HL-60/S4 treated with phorbol 12-myristate 13-acetate at 8.2 ng/mL for 4 days and 3 days (cell line): Measurements from ENCODE around the gene WDR46.
"Not testable (repeated sequence)": the region's sequence is repeated elsewhere in the genome, so short reads cannot be mapped to it uniquely, and the experiment has no call there.

Source experiments
- in situ Hi-C: fragments of 300-500 bp; cut with MboI; formaldehyde crosslinking; loops from 2 replicates; pipeline ENCODE4 v1.15.0; 2022; ENCODE audit warnings: low sequenced_read_pairs

WDR46 gene

GRCh38 chr6:33271468-33272274, 17.4 kb downstream of the WDR46 start, which contains the start of the genes RPS18 and VPS52:
TSS of gene RPS18 (plus strand) at chr6:33272075. CDS start at chr6:33272120, 45 bp downstream.
TSS of gene VPS52 (minus strand) at chr6:33271876. CDS start at chr6:33271675, 201 bp downstream.
- in situ Hi-C loops: no loop called here

- in situ Hi-C loops: no loop called here
These were observed 17.9 kb downstream of the WDR46 start for GRCh38 chr6:33271117-33271467.

- in situ Hi-C loops: no loop called here
These were observed 25.0 kb downstream of the WDR46 start for GRCh38 chr6:33264015-33264414.

- in situ Hi-C loops: not testable (repeated sequence)
These were observed 26.5 kb downstream of the WDR46 start for GRCh38 chr6:33262490-33262889.

GRCh38 chr6:33259032-33259431, 30.0 kb downstream of the WDR46 start:
- in situ Hi-C loops: no loop called here

GRCh38 chr6:33254591-33254990, 34.4 kb downstream of the WDR46 start:
- in situ Hi-C loops: no loop called here

GRCh38 chr6:33252759-33253158, 36.3 kb downstream of the WDR46 start:
- in situ Hi-C loops: no loop called here

GRCh38 chr6:33251395-33252012, 37.5 kb downstream of the WDR46 start:
- in situ Hi-C loops: no loop called here

GRCh38 chr6:33250731-33251130, 38.3 kb downstream of the WDR46 start:
- in situ Hi-C loops: no loop called here

GRCh38 chr6:33249732-33250630, 39.1 kb downstream of the WDR46 start:
- in situ Hi-C loops: no loop called here

GRCh38 chr6:33248932-33249731, 39.9 kb downstream of the WDR46 start:
- in situ Hi-C loops: no loop called here

GRCh38 chr6:33248643-33248931, 40.5 kb downstream of the WDR46 start:
- in situ Hi-C loops: no loop called here

GRCh38 chr6:33247977-33248642, 40.9 kb downstream of the WDR46 start:
- in situ Hi-C loops: no loop called here

GRCh38 chr6:33243476-33243875, 45.6 kb downstream of the WDR46 start:
- in situ Hi-C loops: no loop called here

- in situ Hi-C loops: no loop called here
These were observed 47.1 kb downstream of the WDR46 start for GRCh38 chr6:33241968-33242367.

GRCh38 chr6:33237741-33238140, 51.3 kb downstream of the WDR46 start:
- in situ Hi-C loops: no loop called here

- in situ Hi-C loops: no loop called here
These were observed 52.2 kb downstream of the WDR46 start for GRCh38 chr6:33236852-33237251.

- in situ Hi-C loops: no loop called here
These were observed 52.7 kb downstream of the WDR46 start for GRCh38 chr6:33236328-33236727.

GRCh38 chr6:33235221-33235634, 53.8 kb downstream of the WDR46 start:
- in situ Hi-C loops: no loop called here
